ENCODE measurements around the gene TENT4A. TPM values are rescaled to one million over a fixed set of nuclear protein-coding genes. Genes with fewer than 3 reads are reported as not detected.

TENT4A gene
- total and polyA plus RNA-seq, 2 experiments from 2014 or later: 6.7 to 27.0 TPM

GRCh38 chr5:6792376-6792775 is 79.1 kb downstream of the TENT4A start:
- DNase-seq (ENCODE audit: low read depth in 1 of 2, low spot score in 1 of 2): no peak
- no peaks in the 10 kb centered on the region for H3K27me3 ChIP-seq
- no peaks in the 10 kb centered on the region for H3K36me3 ChIP-seq
- no peak overlapping the region for H3K4me3 ChIP-seq
- no peaks in the 10 kb centered on the region for H3K4me1 ChIP-seq (ENCODE audit: low read depth)
- H3K9me3 ChIP-seq (ENCODE audit: low read depth): no peaks in the 10 kb centered on the region
- TF ChIP-seq CTCF (IDR thresholded peaks at IDR 0.05; ENCODE audit: low read depth, low read length): no peak
- H3K27ac ChIP-seq: no peak overlapping the region

- Histone ChIP-seq H3K27me3 (no peaks in the 10 kb centered on the region), H3K4me1 (ENCODE audit: low read depth) (no peaks in the 10 kb centered on the region), H3K9me3 (ENCODE audit: low read depth) (no peaks in the 10 kb centered on the region), H3K4me3 (no peak overlapping the region), H3K36me3 (no peaks in the 10 kb centered on the region), H3K27ac (no peak overlapping the region)
- DNase-seq (ENCODE audit: low read depth in 1 of 2, low spot score in 1 of 2): no peak
- TF ChIP-seq CTCF (IDR thresholded peaks at IDR 0.05; ENCODE audit: low read depth, low read length): no peak
Observed at GRCh38 chr5:6792911-6793471, 79.8 kb downstream of the TENT4A start.

GRCh38 chr5:6801236-6801635 is 88.0 kb downstream of the TENT4A start:
- H3K4me3 ChIP-seq: no peak overlapping the region
- no peaks in the 10 kb centered on the region for H3K9me3 ChIP-seq (ENCODE audit: low read depth)
- no peak for DNase-seq (ENCODE audit: low read depth in 1 of 2, low spot score in 1 of 2)
- H3K4me1 ChIP-seq (ENCODE audit: low read depth): no peaks in the 10 kb centered on the region
- no peaks in the 10 kb centered on the region for H3K27me3 ChIP-seq
- H3K27ac ChIP-seq: no peak overlapping the region
- TF ChIP-seq CTCF (IDR thresholded peaks at IDR 0.05; ENCODE audit: low read depth, low read length): no peak
- H3K36me3 ChIP-seq: no peaks in the 10 kb centered on the region

- no peaks in the 10 kb centered on the region for H3K4me1 ChIP-seq (ENCODE audit: low read depth)
- no peak overlapping the region for H3K27ac ChIP-seq
- no peak for TF ChIP-seq CTCF (IDR thresholded peaks at IDR 0.05; ENCODE audit: low read depth, low read length)
- no peaks in the 10 kb centered on the region for H3K27me3 ChIP-seq
- no peaks in the 10 kb centered on the region for H3K36me3 ChIP-seq
- no peaks in the 10 kb centered on the region for H3K9me3 ChIP-seq (ENCODE audit: low read depth)
- H3K4me3 ChIP-seq: no peak overlapping the region
- DNase-seq (ENCODE audit: low read depth in 1 of 2, low spot score in 1 of 2): no peak
Observed at GRCh38 chr5:6803981-6804550, 90.8 kb downstream of the TENT4A start.

GRCh38 chr5:6804766-6805501 is 91.7 kb downstream of the TENT4A start:
- H3K27me3 ChIP-seq: no peaks in the 10 kb centered on the region
- H3K4me1 ChIP-seq (ENCODE audit: low read depth): no peaks in the 10 kb centered on the region
- no peak overlapping the region for H3K27ac ChIP-seq
- no peaks in the 10 kb centered on the region for H3K36me3 ChIP-seq
- no peak for TF ChIP-seq CTCF (IDR thresholded peaks at IDR 0.05; ENCODE audit: low read depth, low read length)
- no peak overlapping the region for H3K4me3 ChIP-seq
- no peaks in the 10 kb centered on the region for H3K9me3 ChIP-seq (ENCODE audit: low read depth)
- peak in 1 of 2 donors; percentile 15 for DNase-seq (ENCODE audit: low read depth in 1 of 2, low spot score in 1 of 2)
